Activated effector memory CD4-positive, alpha-beta T cell treated with anti-CD3 and anti-CD28 coated beads, Interleukin-2, amount 50 U/mL, for 16 hours (primary cell): ENCODE measurements around the gene NEDD8.
A peak's percentile ranks its signal among the peaks of the same experiment; 100 is the strongest.
"Not testable (repeated sequence)": the region's sequence is repeated elsewhere in the genome, so short reads cannot be mapped to it uniquely, and the experiment has no call there.

ENCODE experiments used
- DNase-seq: peaks from one replicate; pipeline ENCODE4 v3.0.0-alpha.2; 2020

The NEDD8 gene

DNA sequence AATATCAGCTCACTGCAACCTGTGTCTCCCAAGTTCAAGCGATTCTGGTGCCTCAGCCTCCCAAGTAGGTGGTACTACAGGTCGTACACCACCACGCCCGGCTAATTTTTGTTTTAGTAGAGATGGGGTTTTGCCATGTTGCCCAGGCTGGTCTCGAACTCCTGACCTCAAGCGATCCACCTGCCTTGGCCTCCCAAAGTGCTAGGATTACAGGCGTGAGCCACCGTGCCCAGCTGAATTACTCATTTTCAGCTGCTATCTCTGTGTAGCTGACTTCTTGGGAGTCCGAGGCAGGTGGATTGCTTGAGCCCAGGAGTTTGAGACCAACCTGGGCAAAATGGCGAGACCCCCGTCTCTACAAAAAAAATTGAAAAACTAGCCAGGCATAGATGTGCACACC, 13.2 kb upstream of the NEDD8 start:
- peak; percentile 50 for DNase-seq

- DNase-seq, result no peak
These were observed 11.2 kb upstream of the NEDD8 start for GRCh38 chr14:24243336-24243836.

DNA sequence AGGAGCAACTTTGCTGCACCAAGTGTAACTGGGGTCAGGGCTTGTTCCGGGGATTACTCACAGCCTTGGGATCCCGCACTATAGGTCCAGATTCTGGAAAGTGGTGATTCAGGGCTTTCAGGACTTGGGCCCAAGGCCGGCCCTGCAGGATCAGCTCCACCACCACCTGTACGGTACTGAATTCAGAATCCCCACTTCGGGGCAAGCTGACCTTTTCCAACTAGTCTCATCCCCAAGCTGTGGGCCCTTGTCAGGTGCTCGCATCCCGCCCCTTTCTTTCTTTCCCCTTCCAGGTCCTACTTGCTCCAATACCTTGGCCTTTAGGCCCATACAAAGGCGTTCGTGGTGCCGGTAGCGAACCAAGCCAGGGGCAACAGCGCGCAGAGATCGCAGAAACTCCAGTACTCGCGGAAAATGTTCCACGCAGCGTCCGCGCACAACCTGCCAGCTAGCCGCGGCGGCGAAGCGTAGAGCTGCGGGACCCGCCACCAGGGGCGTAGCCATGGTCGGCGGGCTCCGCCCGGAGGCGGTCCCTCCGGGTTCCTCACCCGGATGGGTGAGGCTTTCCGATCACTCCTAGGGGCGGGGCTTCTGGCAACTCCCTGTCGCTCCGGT, 9.8 kb upstream of the NEDD8 start:
- peak; percentile 97 for DNase-seq

GRCh38 chr14:24240110-24240918, 8.1 kb upstream of the NEDD8 start:
- no peak for DNase-seq

DNA sequence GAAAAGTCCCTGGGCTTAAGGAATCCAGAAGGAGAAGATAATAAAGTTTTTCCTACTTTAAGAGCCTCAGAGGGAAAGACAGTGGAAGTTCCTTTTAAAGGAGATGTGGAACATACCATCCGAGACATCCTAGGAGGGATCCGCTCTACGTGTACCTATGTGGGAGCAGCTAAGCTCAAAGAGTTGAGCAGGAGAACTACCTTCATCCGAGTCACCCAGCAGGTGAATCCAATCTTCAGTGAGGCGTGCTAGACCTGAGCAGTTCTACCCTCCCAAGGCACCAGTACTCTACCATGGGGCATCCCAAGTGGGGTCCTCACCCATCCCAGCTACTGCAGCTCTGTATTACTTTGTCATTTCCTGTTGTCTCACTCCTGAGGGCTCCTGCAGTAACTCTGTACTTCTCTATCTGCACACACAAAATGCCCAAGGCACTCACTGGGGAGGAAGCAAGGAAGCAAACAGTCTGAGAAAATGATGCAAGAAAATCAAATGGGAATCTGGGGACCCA, 6.4 kb upstream of the NEDD8 start:
- peak; percentile 59 for DNase-seq

DNA sequence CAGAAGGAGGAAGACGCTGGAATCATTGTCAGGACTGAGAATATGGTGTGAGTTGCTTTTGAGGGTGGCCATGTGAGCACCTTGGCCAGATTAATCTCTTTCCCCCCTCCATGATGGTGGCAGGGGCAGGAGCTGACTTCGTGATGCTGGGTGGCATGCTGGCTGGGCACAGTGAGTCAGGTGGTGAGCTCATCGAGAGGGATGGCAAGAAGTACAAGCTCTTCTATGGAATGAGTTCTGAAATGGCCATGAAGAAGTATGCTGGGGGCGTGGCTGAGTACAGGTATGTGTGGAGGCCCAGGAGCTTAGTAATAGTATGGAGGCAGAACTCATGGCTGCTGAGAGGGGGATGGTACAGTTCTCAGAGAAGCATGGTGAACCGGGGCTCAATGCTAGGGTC, 6.0 kb upstream of the NEDD8 start:
- peak; percentile 65 for DNase-seq

DNA sequence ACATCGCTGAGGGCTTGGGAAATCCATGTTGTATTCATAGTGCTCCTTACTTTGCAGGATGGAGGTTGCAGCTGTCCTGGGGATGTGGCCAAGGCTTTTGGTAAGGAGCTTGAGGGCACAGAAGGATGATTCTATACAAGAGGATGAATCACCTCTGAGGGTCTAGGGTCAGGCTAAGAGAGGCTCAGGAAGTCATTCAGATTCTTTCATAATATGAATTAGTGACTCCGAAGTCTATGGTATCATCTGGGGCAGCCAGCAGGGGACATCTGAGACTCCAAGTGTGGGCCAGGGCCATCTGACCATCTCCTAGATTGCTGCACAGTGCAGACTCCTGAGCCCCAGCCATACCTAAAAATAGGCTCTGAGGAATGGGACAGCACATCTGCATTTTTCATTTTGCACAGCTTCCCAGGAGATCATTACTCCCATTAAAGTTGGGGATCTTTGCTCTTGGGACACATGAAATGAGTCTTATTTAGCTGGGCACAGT, 5.3 kb upstream of the NEDD8 start:
- no peak for DNase-seq

DNA sequence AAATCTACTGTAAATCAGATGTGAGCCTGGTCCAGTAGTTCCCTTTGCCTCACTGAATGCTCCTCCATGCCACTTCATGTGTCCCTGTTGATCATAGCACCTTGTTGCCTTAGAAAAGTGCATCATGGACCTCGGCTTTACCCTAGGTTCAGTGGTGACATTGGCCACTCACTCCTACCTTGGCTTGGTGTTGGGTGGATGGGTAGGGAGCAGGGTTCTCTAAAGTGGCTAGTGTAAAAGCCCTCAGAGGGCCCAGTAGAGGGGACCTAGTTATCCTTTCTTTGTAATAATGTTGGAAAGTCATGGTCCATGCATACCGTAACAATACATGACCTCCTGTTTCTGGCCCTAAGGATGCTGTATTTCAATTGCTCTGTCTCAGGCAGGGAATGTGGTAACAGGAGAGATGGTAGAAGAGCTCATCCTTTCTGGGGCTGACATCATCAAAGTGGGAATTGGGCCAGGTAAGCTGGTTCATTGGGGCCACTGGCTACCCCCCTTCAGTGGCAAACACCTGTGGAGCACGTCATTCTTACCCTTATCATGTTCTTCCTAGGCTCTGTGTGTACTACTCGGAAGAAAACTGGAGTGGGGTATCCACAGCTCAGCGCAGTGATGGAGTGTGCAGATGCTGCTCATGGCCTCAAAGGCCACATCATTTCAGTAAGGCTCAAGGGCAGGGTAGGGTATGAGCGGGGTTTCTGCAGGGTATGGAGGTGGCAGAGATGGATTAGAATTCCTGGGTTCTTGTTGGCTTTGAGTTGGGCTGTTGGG, 4.7 kb upstream of the NEDD8 start:
- DNase-seq, result no peak

- no peak for DNase-seq
These were observed 3.9 kb upstream of the NEDD8 start for GRCh38 chr14:24235804-24236688.

GRCh38 chr14:24234095-24235005, 2.2 kb upstream of the NEDD8 start:
- no peak for DNase-seq

DNA sequence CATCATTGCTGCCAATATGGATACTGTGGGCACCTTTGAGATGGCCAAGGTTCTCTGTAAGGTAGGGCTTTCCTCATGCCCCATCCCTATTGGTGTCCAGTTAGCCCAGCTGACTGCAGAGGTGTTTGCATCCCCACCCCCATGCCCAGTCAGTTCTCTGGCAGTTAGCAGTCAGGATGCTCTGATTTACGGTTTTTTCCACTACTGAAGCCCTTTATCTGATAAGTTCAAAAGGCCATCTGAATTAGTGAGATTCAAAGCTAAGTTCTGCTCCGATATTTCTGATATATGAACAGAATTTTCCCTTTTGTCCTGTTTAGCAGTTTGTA, 1.3 kb upstream of the NEDD8 start:
- peak; percentile 69 for DNase-seq

GRCh38 chr14:24232645-24233537, 724 bp upstream of the NEDD8 start, which contains the start of gene GMPR2:
GMPR2 (plus strand) TSS chr14:24232929; CDS start chr14:24233254, 325 bp downstream.
- peak; percentile 71 for DNase-seq

- peak; percentile 73 for DNase-seq
These were observed 675 bp downstream of the NEDD8 start for GRCh38 chr14:24231263-24232120.

DNA sequence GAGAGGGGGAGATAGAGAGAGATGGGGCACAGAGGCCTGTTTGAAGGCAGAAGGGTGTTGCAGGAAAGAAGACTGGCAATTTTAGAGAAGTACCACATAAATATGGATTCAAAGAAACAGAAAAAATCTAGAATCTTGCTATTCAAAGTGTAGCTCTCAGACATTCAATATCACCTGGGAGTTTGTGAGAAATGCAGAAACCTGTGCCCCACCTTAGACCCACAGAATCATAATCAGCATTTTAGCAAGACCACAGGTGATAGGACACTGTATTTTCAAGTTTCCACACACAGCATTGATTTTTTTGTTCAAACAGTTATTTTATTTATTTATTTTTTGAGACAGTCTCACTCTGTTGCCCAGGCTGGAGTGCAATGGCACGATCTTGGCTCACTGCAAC, 3.3 kb downstream of the NEDD8 start:
- DNase-seq, result no peak

DNA sequence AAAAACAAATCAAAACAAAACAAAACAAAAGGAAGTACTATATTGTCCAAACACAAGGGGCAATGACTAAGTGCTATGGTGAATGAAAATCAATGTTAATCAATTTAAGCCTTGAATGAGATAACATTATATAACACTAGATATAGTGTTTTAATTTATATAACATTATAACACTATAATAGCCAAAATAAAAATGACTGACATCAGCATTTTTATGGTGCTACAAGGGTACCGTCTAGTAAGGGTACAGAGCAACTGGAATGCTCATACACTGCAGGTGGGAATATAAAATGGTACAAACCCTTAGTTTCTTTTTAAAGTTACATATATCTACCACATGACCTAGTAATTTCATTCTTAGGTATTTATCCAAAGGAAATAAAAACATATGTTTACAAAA, 5.7 kb downstream of the NEDD8 start:
- no peak for DNase-seq

DNA sequence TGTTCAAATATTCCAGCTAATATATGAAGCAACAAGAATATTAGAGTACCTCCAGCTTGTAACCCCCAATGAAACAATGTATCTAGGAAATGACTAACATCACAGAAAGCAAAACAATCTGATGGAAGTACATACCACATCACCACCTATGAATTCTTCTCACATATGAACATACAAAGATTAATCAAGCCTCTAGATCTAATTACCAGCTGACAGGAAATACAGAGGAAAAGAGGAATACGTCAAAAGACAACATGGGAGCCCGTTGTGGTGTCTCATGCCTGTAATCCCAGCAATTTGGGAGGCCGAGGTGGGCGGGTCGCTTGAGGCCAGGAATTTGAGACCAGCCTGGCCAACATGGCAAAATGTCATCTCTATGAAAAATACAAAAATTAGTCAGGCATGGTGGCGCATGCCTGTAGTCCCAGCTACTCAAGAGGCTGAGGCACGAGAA, 7.5 kb downstream of the NEDD8 start:
- no peak for DNase-seq

- DNase-seq, result not testable (repeated sequence)
These were observed 9.2 kb downstream of the NEDD8 start for GRCh38 chr14:24222987-24223386.

- DNase-seq, result no peak
These were observed 12.6 kb downstream of the NEDD8 start for GRCh38 chr14:24219521-24219920.

GRCh38 chr14:24219080-24219479, 13.1 kb downstream of the NEDD8 start:
- DNase-seq, result no peak
